GM12878 (cell line): ENCODE data around the gene GAREM1.

Source experiments
- ATF7 ChIP-seq: fragments of 450-650 bp; IDR thresholded peaks from 2 replicates; pipeline ENCODE4 v1.6.1; 2016; ENCODE audit warnings: low read depth, mild to moderate bottlenecking
- CTCF ChIP-seq, 3 experiments: IDR thresholded peaks in 2 of 3; conservative IDR thresholded peaks in 1 of 3; 2 replicates each; pipeline ENCODE4 v1.5.1; 2011; ENCODE audit warnings: low read depth in 3 of 3, low read length in 3 of 3, mild to moderate bottlenecking in 3 of 3, control low read depth in 2 of 3, moderate library complexity in 2 of 3, inconsistent platforms in 1 of 3, mixed read lengths in 1 of 3; ENCODE audit not compliant: control insufficient read depth in 2 of 3, insufficient read depth in 1 of 3; ENCODE audit errors: extremely low read depth in 1 of 3
- EZH2 ChIP-seq: IDR thresholded peaks from 2 replicates; pipeline ENCODE4 v1.6.1; 2012; ENCODE audit warnings: low read depth, mild to moderate bottlenecking, control low read depth, inconsistent platforms, low read length, borderline replicate concordance; ENCODE audit not compliant: control insufficient read depth
- HDAC6 ChIP-seq: fragments of 200-600 bp; sonication (generic); IDR thresholded peaks from one replicate; pipeline ENCODE4 v1.8.0; 2017; ENCODE audit warnings: antibody characterized with exemption; ENCODE audit not compliant: unreplicated experiment
- POLR2AphosphoS5 ChIP-seq: IDR thresholded peaks from 2 replicates; pipeline ENCODE4 v1.6.1; 2011; ENCODE audit warnings: mild to moderate bottlenecking, low read length, inconsistent platforms
- RELA ChIP-seq: fragments of 450-650 bp; IDR thresholded peaks from 2 replicates; pipeline ENCODE4 v1.8.0; 2014; ENCODE audit warnings: borderline replicate concordance; ENCODE audit not compliant: partially characterized antibody
- RFX5 ChIP-seq: IDR thresholded peaks from 2 replicates; pipeline ENCODE4 v1.6.1; 2011; ENCODE audit warnings: low read depth, low read length, improper control_type of control experiment
- SMC3 ChIP-seq: IDR thresholded peaks from 2 replicates; pipeline ENCODE4 v1.6.1; 2011; ENCODE audit warnings: low read length, improper control_type of control experiment, borderline replicate concordance
- TCF3 ChIP-seq: IDR thresholded peaks from 2 replicates; pipeline ENCODE4 v1.6.1; 2012; ENCODE audit warnings: low read depth, mild to moderate bottlenecking, low read length, borderline replicate concordance; ENCODE audit not compliant: insufficient read depth
- ZNF24 ChIP-seq: fragments of 450-650 bp; IDR thresholded peaks from 2 replicates; pipeline ENCODE4 v1.6.1; 2017; ENCODE audit warnings: antibody characterized with exemption, mild to moderate bottlenecking
- ZZZ3 ChIP-seq: IDR thresholded peaks from 2 replicates; pipeline ENCODE4 v1.6.1; 2011; ENCODE audit warnings: low read depth; ENCODE audit not compliant: control insufficient read depth, insufficient read length
- TF ChIP-seq, protein P1 (sequence below): IDR thresholded peaks from 2 replicates; pipeline ENCODE4 v1.6.1; 2011; ENCODE audit warnings: low read depth, mild to moderate bottlenecking, low read length, moderate library complexity, borderline replicate concordance; ENCODE audit errors: extremely low read depth

DNA sequence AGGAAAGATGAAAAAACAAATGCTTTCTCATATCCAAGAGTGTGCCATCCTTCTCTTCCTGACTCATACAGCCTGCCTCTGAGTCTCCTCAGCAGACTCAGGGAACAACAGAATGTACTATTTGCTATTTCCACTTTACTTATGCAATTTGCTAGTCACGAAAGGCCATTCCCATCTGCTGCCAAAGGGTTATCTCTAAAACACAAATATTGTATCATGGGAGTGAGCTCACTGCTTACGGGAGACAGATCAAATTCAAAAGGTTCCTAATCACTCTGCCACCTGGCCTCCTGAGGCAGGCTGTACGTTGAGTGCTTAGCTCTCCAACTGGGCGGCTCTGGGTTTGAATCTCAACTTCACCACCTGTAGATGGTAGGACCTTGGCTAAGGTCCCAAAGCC is 92.0 kb downstream of the GAREM1 start:
- no peak for TF ChIP-seq HDAC6
- TF ChIP-seq, protein P1, sequence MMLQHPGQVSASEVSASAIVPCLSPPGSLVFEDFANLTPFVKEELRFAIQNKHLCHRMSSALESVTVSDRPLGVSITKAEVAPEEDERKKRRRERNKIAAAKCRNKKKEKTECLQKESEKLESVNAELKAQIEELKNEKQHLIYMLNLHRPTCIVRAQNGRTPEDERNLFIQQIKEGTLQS: no peak
- TF ChIP-seq RELA: no peak
- TF ChIP-seq TCF3: no peak
- no peak for TF ChIP-seq ZNF24
- no peak for TF ChIP-seq POLR2AphosphoS5
- no peak for TF ChIP-seq CTCF (IDR thresholded peaks at IDR 0.05 in 2 of 3, conservative IDR thresholded peaks at IDR 0.05 in 1 of 3; ENCODE audit: control insufficient read depth in 2 of 3, extremely low read depth in 1 of 3, insufficient read depth in 1 of 3, low read depth in 3 of 3, low read length in 3 of 3)
- TF ChIP-seq ATF7: no peak
- TF ChIP-seq SMC3: no peak
- no peak for TF ChIP-seq ZZZ3
- no peak for TF ChIP-seq EZH2
- no peak for TF ChIP-seq RFX5
